Adrenal gland (tissue), 5 donors: ENCODE measurements around the gene SUCLG1.

Source experiments
- POLR2A ChIP-seq, 2 donors: fragments of 450-650 bp; IDR thresholded peaks; one replicate each; pipeline ENCODE4 v1.6.1; 2017; ENCODE audit warnings: antibody characterized with exemption in 2 of 2, mild to moderate bottlenecking in 2 of 2, moderate library complexity in 1 of 2
- TF ChIP-seq, protein P1 (sequence below), 6 experiments: fragments of 450-650 bp in 4 of 6; fragments of 200-600 bp in 2 of 6; sonication (generic) in 1 of 6; IDR thresholded peaks; 1 replicate in 5 of 6; 2 replicates in 1 of 6; pipeline versions ENCODE4 v1.5.1 to v1.8.0; 2016 to 2021; ENCODE audit warnings: antibody characterized with exemption in 6 of 6, mild to moderate bottlenecking in 2 of 6, moderate library complexity in 1 of 6
- donor health status: DM: no; HTN: no; CAD: no.

DNA sequence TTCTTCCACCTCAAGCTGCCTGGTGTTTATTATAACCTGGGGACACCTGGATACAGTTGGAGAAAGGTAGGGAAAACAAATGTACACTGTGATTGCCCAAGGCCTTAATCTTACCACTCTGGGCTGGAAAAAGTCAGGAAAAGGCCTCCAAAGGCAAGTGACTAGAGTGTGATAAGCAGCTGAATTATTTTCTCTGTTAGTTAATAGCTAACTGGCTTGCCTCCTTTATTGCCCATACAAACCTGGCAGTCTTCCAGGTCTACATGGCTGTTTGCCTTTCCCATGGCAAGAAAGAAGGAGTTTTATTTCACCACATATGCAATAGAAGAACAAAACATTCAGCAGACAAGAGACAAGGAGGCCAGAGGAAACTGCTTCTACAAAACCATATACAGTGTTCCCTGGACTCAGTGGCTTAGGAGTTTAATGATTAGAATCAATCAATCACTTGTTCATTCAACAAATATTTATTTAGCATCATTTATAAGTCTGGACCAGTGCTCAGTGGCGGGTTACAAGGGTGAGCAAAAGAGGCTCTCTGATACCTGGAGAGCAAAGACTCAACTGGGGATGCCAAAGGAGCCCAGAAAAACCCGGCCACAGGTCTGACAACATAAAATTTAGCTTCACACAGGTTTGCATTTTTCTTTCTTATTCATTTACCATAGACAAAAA lies 27.5 kb upstream of the SUCLG1 start:
- no peak for TF ChIP-seq POLR2A (IDR thresholded peaks at IDR 0.05)
- TF ChIP-seq, protein P1, sequence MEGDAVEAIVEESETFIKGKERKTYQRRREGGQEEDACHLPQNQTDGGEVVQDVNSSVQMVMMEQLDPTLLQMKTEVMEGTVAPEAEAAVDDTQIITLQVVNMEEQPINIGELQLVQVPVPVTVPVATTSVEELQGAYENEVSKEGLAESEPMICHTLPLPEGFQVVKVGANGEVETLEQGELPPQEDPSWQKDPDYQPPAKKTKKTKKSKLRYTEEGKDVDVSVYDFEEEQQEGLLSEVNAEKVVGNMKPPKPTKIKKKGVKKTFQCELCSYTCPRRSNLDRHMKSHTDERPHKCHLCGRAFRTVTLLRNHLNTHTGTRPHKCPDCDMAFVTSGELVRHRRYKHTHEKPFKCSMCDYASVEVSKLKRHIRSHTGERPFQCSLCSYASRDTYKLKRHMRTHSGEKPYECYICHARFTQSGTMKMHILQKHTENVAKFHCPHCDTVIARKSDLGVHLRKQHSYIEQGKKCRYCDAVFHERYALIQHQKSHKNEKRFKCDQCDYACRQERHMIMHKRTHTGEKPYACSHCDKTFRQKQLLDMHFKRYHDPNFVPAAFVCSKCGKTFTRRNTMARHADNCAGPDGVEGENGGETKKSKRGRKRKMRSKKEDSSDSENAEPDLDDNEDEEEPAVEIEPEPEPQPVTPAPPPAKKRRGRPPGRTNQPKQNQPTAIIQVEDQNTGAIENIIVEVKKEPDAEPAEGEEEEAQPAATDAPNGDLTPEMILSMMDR (IDR thresholded peaks at IDR 0.05): no peak
